HS-27A (cell line): ENCODE data around the gene TEX22.

Source experiments
- DNase-seq: peaks from one replicate; pipeline ENCODE4 v3.0.0-alpha.2; 2012; ENCODE audit warnings: low read depth, missing footprints

The TEX22 gene

DNA sequence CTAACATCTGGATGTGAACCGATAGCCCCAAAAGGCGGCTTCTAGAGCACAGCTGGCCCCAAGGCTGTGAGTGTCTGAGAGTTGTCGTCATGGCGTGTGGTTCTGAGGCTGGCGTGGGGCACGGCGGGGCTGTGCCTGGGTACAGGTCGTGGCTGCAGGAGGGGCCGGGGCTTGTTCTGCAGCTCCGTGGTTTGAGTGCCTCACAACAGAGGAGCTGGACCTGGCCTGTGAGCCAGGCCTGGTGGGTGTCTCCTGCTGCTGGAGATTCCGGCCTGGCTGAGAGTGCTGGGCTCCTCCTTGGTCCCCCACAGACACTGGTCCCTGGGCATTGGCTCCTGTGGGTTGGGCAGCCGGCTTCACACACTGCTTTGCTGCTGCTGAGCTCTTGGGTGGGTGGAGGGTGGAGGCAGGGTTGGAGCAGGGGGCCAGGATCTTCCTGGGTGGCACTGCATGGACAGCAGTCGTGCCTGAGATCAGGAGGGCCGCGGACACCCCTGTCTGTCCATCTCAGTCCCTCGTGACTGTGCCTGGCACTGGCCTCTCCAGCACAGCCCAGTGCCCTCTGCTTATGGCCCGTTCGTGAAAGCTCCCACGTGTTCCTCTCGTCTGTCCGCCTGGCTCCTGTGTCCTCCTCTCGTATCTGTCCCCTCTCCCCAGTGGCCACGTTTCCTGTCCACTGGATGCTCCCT is 31.8 kb upstream of the TEX22 start:
- no peak for DNase-seq

DNA sequence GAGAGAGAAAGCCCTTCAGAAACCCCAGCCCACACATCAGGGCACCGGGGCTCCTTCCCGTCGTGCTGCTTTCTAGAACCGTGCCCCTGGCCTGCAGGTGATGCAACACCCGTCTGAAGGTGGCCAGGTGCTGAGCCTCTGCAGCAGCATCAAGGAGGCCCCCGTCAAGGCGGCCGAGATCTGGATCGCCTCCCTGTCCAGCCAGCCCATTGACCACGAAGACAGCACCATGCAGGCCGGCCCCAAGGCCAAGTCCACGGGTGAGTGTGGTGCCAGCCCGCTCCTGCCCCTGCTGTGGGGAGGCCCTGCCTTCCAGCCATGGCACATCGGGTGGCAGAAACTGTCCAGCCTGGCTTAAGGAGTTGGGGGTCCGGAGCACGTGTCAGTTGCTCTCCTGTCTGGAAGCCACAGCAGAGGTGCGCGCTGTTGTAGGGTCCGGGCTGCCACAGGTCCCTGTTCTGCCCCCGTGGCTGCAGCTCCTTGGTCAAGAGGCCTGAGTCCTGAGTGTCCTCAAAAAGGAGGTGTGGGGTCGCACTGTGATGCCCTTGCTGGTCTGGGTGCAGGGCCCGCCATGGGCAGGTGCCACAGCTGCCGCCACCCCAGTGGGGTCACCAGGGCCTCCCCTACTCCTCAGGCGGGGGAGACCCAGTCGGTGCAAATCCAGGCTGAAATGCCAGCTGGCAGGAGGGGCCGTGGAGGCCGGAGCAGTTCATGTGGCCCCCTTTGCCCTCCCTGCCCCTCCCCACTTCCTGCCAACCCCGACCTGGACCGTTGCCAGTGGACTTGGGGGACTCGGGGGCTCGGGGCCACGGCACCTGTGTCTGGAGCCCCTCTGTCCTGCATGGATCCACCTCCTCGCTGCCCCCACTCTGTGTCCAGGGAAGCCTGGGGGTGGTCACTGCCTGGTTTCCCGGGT is 31.0 kb upstream of the TEX22 start:
- no peak for DNase-seq

- no peak for DNase-seq
Observed at GRCh38 chr14:105368032-105368417, 30.3 kb upstream of the TEX22 start.

- DNase-seq: no peak
Observed at GRCh38 chr14:105368426-105368825, 29.9 kb upstream of the TEX22 start.

- DNase-seq: no peak
Observed at GRCh38 chr14:105368910-105369652, 29.3 kb upstream of the TEX22 start.

GRCh38 chr14:105369653-105370040 is 28.7 kb upstream of the TEX22 start:
- DNase-seq: no peak

DNA sequence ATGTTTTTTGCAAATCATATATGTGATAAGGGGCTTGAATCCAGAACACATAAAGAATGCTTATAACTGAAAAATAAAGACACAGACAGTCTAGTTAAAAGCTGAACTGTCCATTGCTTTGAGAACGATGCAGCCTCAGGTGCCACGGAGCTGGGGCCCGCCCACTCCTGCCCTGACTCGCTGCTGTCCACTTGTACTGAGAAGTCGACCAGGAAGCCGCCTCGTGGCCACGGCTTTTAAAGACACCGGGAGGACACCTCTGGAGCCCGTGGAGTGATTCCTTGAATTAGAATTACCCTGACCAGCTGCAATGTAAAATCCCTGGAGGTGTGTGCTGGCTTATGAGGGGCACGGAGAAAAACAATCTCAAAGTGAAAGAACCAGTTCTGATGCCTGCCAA is 23.9 kb upstream of the TEX22 start:
- no peak for DNase-seq

- DNase-seq: no peak
Observed at GRCh38 chr14:105375635-105376057, 22.7 kb upstream of the TEX22 start.

- DNase-seq: no peak
Observed at GRCh38 chr14:105376521-105377440, 21.6 kb upstream of the TEX22 start.

GRCh38 chr14:105377555-105378182 is 20.7 kb upstream of the TEX22 start:
- no peak for DNase-seq

DNA sequence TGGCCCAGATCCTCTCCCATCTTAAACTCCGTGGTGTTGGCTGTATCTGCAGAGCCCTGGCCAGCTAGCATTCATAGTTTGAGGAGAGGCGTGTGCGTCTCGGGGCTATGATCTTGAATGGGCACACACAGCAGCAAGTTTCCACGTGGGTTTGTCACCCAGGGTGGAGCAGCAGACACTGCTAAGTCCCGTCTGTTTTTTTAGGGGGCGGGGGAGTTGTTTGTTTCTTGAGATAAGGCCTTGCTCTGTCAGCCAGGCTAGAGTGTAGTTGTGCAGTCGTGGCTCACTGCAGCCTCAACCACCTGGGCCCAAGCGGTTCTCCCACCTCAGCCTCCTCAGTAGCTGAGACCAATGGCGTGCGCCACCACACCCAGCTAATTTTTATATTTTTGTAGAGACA is 20.1 kb upstream of the TEX22 start:
- no peak for DNase-seq

DNA sequence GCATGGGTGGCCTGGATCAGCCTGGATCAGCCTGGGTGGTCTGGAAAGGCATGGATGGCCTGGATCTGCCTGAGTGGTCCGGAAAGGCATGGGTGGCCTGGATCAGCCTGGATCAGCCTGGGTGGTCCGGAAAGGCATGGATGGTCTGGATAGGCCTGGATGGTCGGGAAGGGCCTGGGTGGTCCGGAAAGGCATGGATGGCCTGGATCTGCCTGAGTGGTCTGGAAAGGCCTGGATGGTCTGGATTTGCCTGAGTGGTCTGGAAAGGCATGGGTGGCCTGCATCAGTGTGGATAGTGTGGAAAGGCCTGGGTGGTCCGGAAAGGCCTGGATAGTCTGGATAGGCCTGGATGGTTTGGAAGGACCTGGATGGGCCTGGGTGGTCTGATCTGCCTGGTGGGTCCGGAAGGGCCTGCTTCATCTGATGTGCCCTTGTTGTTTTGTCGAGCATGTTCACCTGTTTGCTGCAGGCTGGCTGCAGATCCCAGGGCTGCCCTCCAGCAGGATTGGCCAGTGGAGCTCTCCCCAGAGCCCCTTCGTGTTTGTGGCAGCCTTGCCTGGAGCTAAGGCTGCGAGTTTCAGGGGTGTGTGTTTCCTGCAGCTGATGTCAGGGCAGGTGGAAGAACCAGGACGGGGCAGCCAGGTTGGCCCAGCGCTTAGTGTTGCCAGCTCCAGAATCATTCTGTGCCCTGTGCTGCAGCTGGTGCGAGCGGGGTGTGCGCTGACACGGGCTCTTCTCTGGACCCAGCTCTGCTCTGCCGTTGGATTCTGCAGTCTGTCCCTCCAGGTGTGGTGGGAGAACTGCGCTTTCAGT is 19.3 kb upstream of the TEX22 start:
- no peak for DNase-seq

DNA sequence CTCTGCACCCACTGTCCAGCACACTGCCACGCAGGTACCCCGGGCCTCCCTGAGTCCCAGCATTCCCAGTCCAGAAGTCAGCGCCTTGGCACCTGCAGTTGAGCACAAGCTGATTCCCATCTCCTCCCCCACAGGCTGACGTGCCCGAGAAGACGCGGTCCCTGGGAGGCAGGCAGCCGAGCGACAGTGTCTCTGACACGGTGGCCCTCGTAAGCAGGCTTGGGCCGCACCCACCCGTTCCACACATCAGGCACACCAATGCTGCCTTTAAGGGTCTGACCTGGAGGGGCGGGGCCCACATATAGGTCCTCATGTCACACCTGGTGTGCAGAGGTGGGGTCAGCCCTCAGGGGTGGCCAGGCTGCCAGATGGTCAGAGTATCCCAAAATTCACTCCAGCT is 18.4 kb upstream of the TEX22 start:
- DNase-seq: no peak

- no peak for DNase-seq
Observed at GRCh38 chr14:105380756-105381155, 17.6 kb upstream of the TEX22 start.

DNA sequence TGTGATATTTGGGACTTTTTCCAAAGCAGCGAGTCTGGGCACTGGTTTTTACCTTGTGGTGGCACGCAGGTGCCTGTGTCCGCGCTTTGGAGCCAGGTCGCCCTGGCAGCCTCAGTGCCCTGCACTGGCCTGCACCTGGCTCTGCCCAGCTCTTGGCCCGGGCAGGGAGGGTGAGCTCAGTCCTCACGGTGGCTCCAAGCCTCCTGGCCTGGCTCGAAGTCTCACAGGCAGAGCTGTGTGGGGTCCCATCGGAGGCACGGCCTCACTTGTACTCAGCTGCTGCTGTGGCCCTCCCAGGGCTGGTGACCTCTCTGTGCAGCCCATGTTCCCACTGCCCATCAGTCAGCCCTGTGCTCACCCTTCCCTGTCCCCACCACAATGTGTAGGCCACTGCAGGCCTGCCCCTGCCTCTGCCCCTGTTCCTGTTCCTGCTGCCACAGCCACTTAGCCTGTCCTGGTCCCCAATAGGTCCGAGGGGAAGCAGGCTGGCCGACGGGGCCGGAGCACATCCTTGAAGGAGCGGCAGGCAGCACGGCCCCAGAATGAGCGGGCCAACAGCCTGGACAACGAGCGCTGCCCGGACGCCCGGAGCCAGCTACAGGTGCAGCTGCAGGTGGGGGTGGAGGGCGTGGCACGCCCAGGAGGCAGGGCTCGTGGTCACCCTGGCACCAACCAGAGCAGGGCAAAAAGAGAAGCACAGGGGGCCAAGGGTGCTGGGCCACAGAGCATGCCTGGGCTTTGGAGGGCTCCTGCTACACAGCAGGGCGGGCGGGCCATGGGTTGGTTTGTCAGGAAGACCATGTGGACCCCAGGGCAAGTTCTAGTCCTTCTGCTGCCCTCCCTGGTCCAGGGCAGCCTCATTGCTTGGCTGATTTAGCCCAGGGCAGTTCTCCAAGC is 16.6 kb upstream of the TEX22 start:
- DNase-seq: no peak

GRCh38 chr14:105382343-105383082 is 15.8 kb upstream of the TEX22 start:
- DNase-seq: no peak

DNA sequence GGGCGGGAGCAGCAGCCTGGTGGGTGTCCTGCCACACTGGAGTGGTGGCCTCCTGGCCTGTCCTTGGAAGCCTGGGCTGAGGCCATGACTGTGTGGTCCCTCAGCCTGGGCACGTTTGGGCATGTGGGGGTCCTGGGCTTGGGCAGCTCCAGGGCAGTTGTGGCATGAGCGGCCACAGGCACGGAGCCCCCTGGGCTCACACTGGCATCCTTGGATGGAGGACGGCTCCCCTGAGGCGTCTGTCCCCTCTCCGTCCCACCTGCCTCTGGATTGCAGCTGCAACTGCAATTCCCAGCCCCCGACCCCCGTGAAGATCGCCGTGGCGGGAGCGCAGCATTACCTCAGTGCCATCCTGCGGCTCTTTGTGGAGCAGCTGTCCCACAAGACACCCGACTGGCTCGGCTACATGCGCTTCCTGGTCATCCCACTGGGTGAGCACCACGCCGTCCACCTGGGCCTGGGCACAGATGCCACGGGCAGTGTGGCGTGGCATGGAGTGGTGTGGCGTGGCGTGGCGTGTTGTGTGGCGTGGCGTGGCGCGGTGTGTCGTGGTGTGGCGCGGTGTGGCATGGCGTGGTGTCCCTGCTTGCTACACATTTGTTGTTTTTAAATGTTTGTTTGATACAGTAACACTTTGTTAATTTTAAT is 15.1 kb upstream of the TEX22 start:
- DNase-seq: no peak

GRCh38 chr14:105384041-105384557 is 14.2 kb upstream of the TEX22 start:
- DNase-seq: no peak
